Measurements from ENCODE around the gene HOGA1. TPM values are rescaled to one million over a fixed set of nuclear protein-coding genes. Genes with fewer than 3 reads are reported as not detected.

Gene HOGA1
- total RNA-seq (2022; extraction: Qiagen RNA extraction): 0.76 to 1.8 TPM (median 1.1 TPM) in 5 replicates

GRCh38 chr10:97584060-97584797 is at the start of gene HOGA1:
Gene HOGA1, plus strand, starts transcription at chr10:97584389. Its CDS starts 315 bp downstream, at chr10:97584704.

DNA sequence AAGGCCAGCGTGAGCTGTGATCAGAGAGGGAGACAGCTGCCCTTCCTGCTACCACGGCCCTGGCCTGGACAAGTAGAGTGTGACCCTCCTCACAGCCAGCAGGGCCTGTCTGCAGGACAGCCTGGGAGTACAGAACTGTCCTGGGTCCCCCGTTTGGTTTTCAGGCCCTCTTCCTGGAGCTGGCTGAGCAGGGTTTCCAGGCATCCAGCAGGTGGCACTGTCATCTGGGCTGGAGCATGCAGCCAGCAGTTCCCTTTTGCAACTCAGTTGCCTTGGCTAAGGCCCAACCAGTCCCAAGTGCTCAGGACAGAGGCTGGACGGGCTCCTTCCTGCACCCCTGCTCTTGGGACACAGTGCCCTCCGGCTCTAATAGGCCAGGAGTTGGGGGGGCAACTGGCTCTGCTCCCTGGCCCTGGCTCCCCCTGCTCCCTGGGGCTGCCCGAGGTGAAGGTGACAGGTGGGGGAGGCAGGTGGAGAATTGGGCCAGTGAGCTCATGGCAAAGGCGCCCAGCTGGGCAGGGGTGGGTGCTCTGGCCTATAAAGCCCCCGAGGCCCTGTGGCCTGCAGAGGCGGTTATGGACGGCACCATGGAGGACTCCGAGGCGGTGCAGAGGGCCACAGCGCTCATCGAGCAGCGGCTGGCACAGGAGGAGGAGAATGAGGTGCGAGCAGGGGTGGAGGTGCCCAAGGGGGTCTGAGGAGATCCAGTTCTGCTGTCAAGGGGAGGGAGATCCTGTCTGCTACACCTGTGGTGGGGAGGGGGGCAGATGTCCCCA is 11.8 kb upstream of the HOGA1 start, which contains the start of gene ANKRD2:
Gene ANKRD2 (plus strand): TSS at position 566 of the 776 bp plus-strand sequence. CDS start 10 bp downstream, at position 576.

GRCh38 chr10:97589479-97589878 is 5.3 kb downstream of the HOGA1 start, which contains the start of gene C10orf62:
Gene C10orf62, plus strand, starts transcription at chr10:97589721. Its CDS starts 177 bp downstream, at chr10:97589898.

GRCh38 chr10:97632949-97633884 is 49.0 kb downstream of the HOGA1 start, which contains the start of gene MORN4:
Gene MORN4, minus strand, starts transcription at chr10:97633500. Its CDS starts 13,847 bp downstream, at chr10:97619653.

DNA sequence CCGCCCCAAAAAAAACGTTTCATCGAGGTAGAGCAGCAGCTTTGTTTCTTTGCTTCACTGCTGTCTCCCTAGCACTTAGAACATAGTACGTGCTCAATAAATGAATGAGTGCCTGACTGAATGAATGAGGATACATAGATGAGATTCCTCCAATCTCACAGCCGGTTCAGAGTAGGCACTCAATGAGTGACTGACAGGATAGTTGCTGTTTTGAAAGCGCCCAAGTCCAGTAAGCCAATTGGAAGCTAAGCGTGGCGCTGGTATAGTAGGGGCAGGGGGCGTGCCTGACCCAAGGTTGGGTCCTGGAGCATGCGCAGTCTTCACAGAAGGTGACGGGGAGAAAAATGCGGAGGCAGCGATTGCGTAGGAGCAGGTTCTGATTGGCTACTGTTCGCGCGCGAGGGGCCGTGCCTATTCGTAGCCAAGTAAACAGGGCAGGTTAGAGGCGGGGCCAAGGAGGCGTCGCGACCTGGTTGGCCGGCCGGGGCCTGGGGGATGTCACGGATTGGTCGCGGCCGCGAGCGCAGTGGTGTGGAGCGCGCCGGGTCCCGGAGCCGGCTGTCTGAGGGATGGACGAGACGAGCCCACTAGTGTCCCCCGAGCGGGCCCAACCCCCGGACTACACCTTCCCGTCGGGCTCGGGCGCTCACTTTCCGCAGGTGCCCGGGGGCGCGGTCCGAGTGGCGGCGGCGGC is 56.1 kb downstream of the HOGA1 start, which contains the start of gene PI4K2A:
Gene PI4K2A (plus strand): TSS at position 498 of the 694 bp plus-strand sequence. CDS start 72 bp downstream, at position 570.

Other genes with a start within 250 kb of the HOGA1 start
- gene FRAT2, start 249.7 kb upstream of the HOGA1 start, total RNA-seq (2022; extraction: Qiagen RNA extraction): 5.4 to 8.7 TPM (median 7.7 TPM) in 5 replicates
- 54.9 to 69.0 TPM (median 58.8 TPM) in 5 replicates for gene RRP12, start 183.0 kb upstream of the HOGA1 start, total RNA-seq (2022; extraction: Qiagen RNA extraction)
- 579 to 644 TPM (median 626 TPM) in 5 replicates for gene PGAM1, start 158.2 kb upstream of the HOGA1 start, total RNA-seq (2022; extraction: Qiagen RNA extraction)
- gene EXOSC1, start 138.4 kb upstream of the HOGA1 start, total RNA-seq (2022; extraction: Qiagen RNA extraction): 52.6 to 61.6 TPM (median 56.4 TPM) in 5 replicates
- 44.2 to 53.8 TPM (median 53.5 TPM) in 5 replicates for gene ZDHHC16, start 138.2 kb upstream of the HOGA1 start, total RNA-seq (2022; extraction: Qiagen RNA extraction)
- 42.0 to 51.0 TPM (median 48.0 TPM) in 5 replicates for gene MMS19, start 86.0 kb upstream of the HOGA1 start, total RNA-seq (2022; extraction: Qiagen RNA extraction)
- 14.9 to 21.2 TPM (median 19.4 TPM) in 5 replicates for gene UBTD1, start 85.5 kb upstream of the HOGA1 start, total RNA-seq (2022; extraction: Qiagen RNA extraction)
- 3.6 to 6.0 TPM (median 4.7 TPM) in 5 replicates for gene ANKRD2, start 11.6 kb upstream of the HOGA1 start, total RNA-seq (2022; extraction: Qiagen RNA extraction)
- 0.10 TPM in 1 of 5 replicates, not detected in the others for gene C10orf62, start 5.3 kb downstream of the HOGA1 start, total RNA-seq (2022; extraction: Qiagen RNA extraction)
- 6.7 to 8.7 TPM (median 7.6 TPM) in 5 replicates for gene MORN4, start 49.1 kb downstream of the HOGA1 start, total RNA-seq (2022; extraction: Qiagen RNA extraction)
- gene PI4K2A, start 56.3 kb downstream of the HOGA1 start, total RNA-seq (2022; extraction: Qiagen RNA extraction): 25.3 to 30.3 TPM (median 28.6 TPM) in 5 replicates
- 67.2 to 122 TPM (median 92.9 TPM) in 5 replicates for gene AVPI1, start 102.9 kb downstream of the HOGA1 start, total RNA-seq (2022; extraction: Qiagen RNA extraction)
- gene MARVELD1, start 129.3 kb downstream of the HOGA1 start, total RNA-seq (2022; extraction: Qiagen RNA extraction): 38.2 to 49.0 TPM (median 42.4 TPM) in 5 replicates
- 17.5 to 27.1 TPM (median 24.9 TPM) in 5 replicates for gene ZFYVE27, start 152.7 kb downstream of the HOGA1 start, total RNA-seq (2022; extraction: Qiagen RNA extraction)
- 1.2 to 2.8 TPM (median 2.4 TPM) in 5 replicates for gene SFRP5, start 187.6 kb downstream of the HOGA1 start, total RNA-seq (2022; extraction: Qiagen RNA extraction)

All from A549 treated with CORT108297 at 1 μM for 4 hours (cell line).